Liver (tissue), 3 donors: Measurements from ENCODE around the gene CNIH3.

Experiments used
- HNF4A ChIP-seq, 2 donors: conservative IDR thresholded peaks; 2 replicates each; pipeline ENCODE4 v1.6.1; 2016; ENCODE audit warnings: antibody characterized with exemption in 2 of 2, mild to moderate bottlenecking in 2 of 2
- RAD21 ChIP-seq, 2 donors: IDR thresholded peaks; 2 replicates each; pipeline ENCODE4 v1.6.1; 2016; ENCODE audit warnings: antibody characterized with exemption in 2 of 2, mild to moderate bottlenecking in 2 of 2
- TF ChIP-seq, protein P1 (sequence below): fragments of 150-350 bp; IDR thresholded peaks from 2 replicates; pipeline ENCODE4 v1.5.1; 2017; ENCODE audit warnings: improper control_type of control experiment, low read depth, low read length; ENCODE audit not compliant: missing input control
- TF ChIP-seq, protein P2 (sequence below): IDR thresholded peaks from 2 replicates; pipeline ENCODE4 v1.6.1; 2016; ENCODE audit warnings: antibody characterized with exemption
- donor health status: healthy.
- donor health status: healthy.

DNA sequence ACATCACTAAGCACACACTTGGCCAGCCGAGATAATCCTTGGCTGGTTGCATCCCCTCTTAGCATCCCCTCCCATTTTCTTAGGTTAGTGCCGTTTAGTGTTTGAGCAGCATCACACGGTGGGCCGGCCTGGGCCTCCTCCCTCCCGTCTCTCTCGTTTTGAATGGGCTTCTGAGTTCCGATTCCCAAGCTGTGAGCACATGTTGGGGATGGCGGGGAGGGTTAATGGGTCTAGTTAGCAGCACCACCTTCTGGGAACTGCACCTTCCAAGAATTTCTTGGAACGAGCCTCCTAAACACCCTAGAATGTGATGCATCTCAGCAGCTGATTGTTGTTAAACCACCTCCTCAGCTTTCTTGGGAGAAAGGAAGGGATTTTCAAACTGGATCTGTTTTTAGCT, 73.3 kb downstream of the CNIH3 start:
- TF ChIP-seq RAD21 (IDR thresholded peaks at IDR 0.05) (no peak), HNF4A (conservative IDR thresholded peaks at IDR 0.05) (no peak)
- TF ChIP-seq, protein P1, sequence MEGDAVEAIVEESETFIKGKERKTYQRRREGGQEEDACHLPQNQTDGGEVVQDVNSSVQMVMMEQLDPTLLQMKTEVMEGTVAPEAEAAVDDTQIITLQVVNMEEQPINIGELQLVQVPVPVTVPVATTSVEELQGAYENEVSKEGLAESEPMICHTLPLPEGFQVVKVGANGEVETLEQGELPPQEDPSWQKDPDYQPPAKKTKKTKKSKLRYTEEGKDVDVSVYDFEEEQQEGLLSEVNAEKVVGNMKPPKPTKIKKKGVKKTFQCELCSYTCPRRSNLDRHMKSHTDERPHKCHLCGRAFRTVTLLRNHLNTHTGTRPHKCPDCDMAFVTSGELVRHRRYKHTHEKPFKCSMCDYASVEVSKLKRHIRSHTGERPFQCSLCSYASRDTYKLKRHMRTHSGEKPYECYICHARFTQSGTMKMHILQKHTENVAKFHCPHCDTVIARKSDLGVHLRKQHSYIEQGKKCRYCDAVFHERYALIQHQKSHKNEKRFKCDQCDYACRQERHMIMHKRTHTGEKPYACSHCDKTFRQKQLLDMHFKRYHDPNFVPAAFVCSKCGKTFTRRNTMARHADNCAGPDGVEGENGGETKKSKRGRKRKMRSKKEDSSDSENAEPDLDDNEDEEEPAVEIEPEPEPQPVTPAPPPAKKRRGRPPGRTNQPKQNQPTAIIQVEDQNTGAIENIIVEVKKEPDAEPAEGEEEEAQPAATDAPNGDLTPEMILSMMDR, result no peak
- TF ChIP-seq, protein P2, sequence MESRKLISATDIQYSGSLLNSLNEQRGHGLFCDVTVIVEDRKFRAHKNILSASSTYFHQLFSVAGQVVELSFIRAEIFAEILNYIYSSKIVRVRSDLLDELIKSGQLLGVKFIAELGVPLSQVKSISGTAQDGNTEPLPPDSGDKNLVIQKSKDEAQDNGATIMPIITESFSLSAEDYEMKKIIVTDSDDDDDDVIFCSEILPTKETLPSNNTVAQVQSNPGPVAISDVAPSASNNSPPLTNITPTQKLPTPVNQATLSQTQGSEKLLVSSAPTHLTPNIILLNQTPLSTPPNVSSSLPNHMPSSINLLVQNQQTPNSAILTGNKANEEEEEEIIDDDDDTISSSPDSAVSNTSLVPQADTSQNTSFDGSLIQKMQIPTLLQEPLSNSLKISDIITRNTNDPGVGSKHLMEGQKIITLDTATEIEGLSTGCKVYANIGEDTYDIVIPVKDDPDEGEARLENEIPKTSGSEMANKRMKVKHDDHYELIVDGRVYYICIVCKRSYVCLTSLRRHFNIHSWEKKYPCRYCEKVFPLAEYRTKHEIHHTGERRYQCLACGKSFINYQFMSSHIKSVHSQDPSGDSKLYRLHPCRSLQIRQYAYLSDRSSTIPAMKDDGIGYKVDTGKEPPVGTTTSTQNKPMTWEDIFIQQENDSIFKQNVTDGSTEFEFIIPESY, result no peak
